Neural cell (in vitro differentiated cells): ENCODE results near the gene GPR78. TPM values are rescaled to one million over a fixed set of nuclear protein-coding genes. Genes with fewer than 3 reads are reported as not detected.

Experiments used
- H2AFZ ChIP-seq: fragments of 200-600, 300-800 bp; sonication (generic), shearing (Covaris generic); 2 replicates; pipeline ENCODE4 v1.6.0; 2014; ENCODE audit warnings: low read depth, mild to moderate bottlenecking, antibody characterized with exemption, low read length, moderate library complexity
- H3F3A ChIP-seq: fragments of 200-600 bp; shearing (Covaris generic); 2 replicates; pipeline ENCODE4 v1.6.1; 2016; ENCODE audit warnings: mild to moderate bottlenecking, moderate library complexity, mixed read lengths, antibody characterized with exemption, low read length; ENCODE audit not compliant: insufficient read depth, poor library complexity, severe bottlenecking
- H3K27ac ChIP-seq: fragments of 200-600, 300-800 bp; sonication (generic), shearing (Covaris generic); 2 replicates; pipeline ENCODE4 v1.5.1; 2014; ENCODE audit warnings: mild to moderate bottlenecking, low read length, moderate library complexity
- H3K27me3 ChIP-seq: fragments of 300-800, 200-600 bp; sonication (generic), shearing (Covaris generic); 2 replicates; pipeline ENCODE4 v1.6.0; 2014; ENCODE audit warnings: mild to moderate bottlenecking, low read depth, low read length, moderate library complexity; ENCODE audit not compliant: insufficient read depth
- H3K36me3 ChIP-seq: fragments of 300-800, 200-600 bp; sonication (generic), shearing (Covaris generic); 2 replicates; pipeline ENCODE4 v1.5.1; 2014; ENCODE audit warnings: mild to moderate bottlenecking, antibody characterized with exemption, low read length, moderate library complexity; ENCODE audit not compliant: insufficient read depth
- H3K4me2 ChIP-seq: fragments of 300-800, 200-600 bp; sonication (generic), shearing (Covaris generic); 2 replicates; pipeline ENCODE4 v1.6.0; 2014; ENCODE audit warnings: mild to moderate bottlenecking, low read length
- H3K4me3 ChIP-seq: fragments of 300-800, 200-600 bp; sonication (generic), shearing (Covaris generic); 2 replicates; pipeline ENCODE4 v1.5.1; 2014; ENCODE audit warnings: mild to moderate bottlenecking, low read length, moderate library complexity
- H3K79me2 ChIP-seq: fragments of 200-600 bp; shearing (Covaris generic); replicated peaks from 2 replicates; pipeline ENCODE4 v1.6.0; 2014; ENCODE audit warnings: mild to moderate bottlenecking, low read length, moderate library complexity; ENCODE audit not compliant: insufficient read depth
- H3K9ac ChIP-seq: fragments of 300-800, 200-600 bp; sonication (generic), shearing (Covaris generic); 2 replicates; pipeline ENCODE4 v1.6.1; 2016; ENCODE audit warnings: mild to moderate bottlenecking, low read length, mixed read lengths
- H3K9me2 ChIP-seq: fragments of 200-600 bp; shearing (Covaris generic); 2 replicates; pipeline ENCODE4 v1.6.1; 2016; ENCODE audit warnings: mild to moderate bottlenecking, low read length, mixed read lengths; ENCODE audit not compliant: insufficient read depth
- H3K9me3 ChIP-seq: fragments of 200-600, 300-800 bp; sonication (generic), shearing (Covaris generic); 2 replicates; pipeline ENCODE4 v1.6.1; 2016; ENCODE audit warnings: mild to moderate bottlenecking, mixed run types, low read length, moderate library complexity, mixed read lengths
- H4K20me1 ChIP-seq: fragments of 200-600 bp; shearing (Covaris generic); 2 replicates; pipeline ENCODE4 v1.6.1; 2016; ENCODE audit warnings: mild to moderate bottlenecking, mixed run types; ENCODE audit not compliant: insufficient read depth
- CTCF ChIP-seq: fragments of 450-650 bp; IDR thresholded peaks from 2 replicates; pipeline ENCODE4 v1.5.1; 2014; ENCODE audit warnings: antibody characterized with exemption, mild to moderate bottlenecking, moderate library complexity; ENCODE audit not compliant: poor library complexity, severe bottlenecking
- EP300 ChIP-seq: fragments of 450-650 bp; conservative IDR thresholded peaks from 2 replicates; pipeline ENCODE4 v1.6.1; 2014; ENCODE audit warnings: antibody characterized with exemption, mild to moderate bottlenecking, moderate library complexity; ENCODE audit not compliant: poor library complexity, severe bottlenecking
- EZH2 ChIP-seq: fragments of 200-600, 300-800 bp; shearing (Covaris generic), sonication (generic); IDR thresholded peaks from 2 replicates; pipeline ENCODE4 v1.6.1; 2014; ENCODE audit warnings: antibody characterized with exemption, low read length, borderline replicate concordance, mild to moderate bottlenecking; ENCODE audit not compliant: insufficient read depth, poor library complexity, severe bottlenecking
- MXI1 ChIP-seq: fragments of 450-650 bp; conservative IDR thresholded peaks from 2 replicates; pipeline ENCODE4 v1.6.1; 2014; ENCODE audit warnings: antibody characterized with exemption, mild to moderate bottlenecking; ENCODE audit not compliant: poor library complexity, severe bottlenecking
- POLR2AphosphoS5 ChIP-seq: IDR thresholded peaks from 2 replicates; pipeline ENCODE4 v1.6.1; 2012
- RAD21 ChIP-seq: fragments of 450-650 bp; conservative IDR thresholded peaks from 2 replicates; pipeline ENCODE4 v1.6.1; 2014; ENCODE audit warnings: antibody characterized with exemption, mild to moderate bottlenecking, moderate library complexity
- REST ChIP-seq: IDR thresholded peaks from 2 replicates; pipeline ENCODE4 v1.6.1; 2012; ENCODE audit warnings: borderline replicate concordance
- SMC3 ChIP-seq: fragments of 450-650 bp; conservative IDR thresholded peaks from 2 replicates; pipeline ENCODE4 v1.6.1; 2014; ENCODE audit warnings: antibody characterized with exemption, mild to moderate bottlenecking, moderate library complexity; ENCODE audit not compliant: poor library complexity
- TAF1 ChIP-seq: IDR thresholded peaks from 2 replicates; pipeline ENCODE4 v1.6.1; 2012; ENCODE audit warnings: low read depth
- polyA plus RNA-seq: library from polyadenylated mRNA; depleted of rRNA; stranded (reverse); fragments of >200 nt; gene quantifications from 2 replicates; pipeline ENCODE4 v1.2.3, GENCODE V29; 2014

GPR78 gene
- polyA plus RNA-seq, 1 donor from 2014 or later: not detected

- no peak overlapping the region for H3K4me2 ChIP-seq
- no peaks in the 10 kb centered on the region for H3K9me3 ChIP-seq
- no peak overlapping the region for H3K27ac ChIP-seq
- no peaks in the 10 kb centered on the region for H3K9me2 ChIP-seq
- no peaks in the 10 kb centered on the region for H3K36me3 ChIP-seq
- TF ChIP-seq RAD21 (no peak), REST (no peak), POLR2AphosphoS5 (no peak), SMC3 (no peak), TAF1 (no peak), CTCF (no peak), EZH2 (no peak), MXI1 (no peak), EP300 (no peak)
- no peak overlapping the region for H2AFZ ChIP-seq
- no peaks in the 10 kb centered on the region for H4K20me1 ChIP-seq
- no peak overlapping the region for H3K9ac ChIP-seq
- no peaks in the 10 kb centered on the region for H3F3A ChIP-seq
- no peaks in the 10 kb centered on the region for H3K79me2 ChIP-seq
- no peak overlapping the region for H3K4me3 ChIP-seq
- no peaks in the 10 kb centered on the region for H3K27me3 ChIP-seq
These were observed 30.8 kb upstream of the GPR78 start for GRCh38 chr4:8549352-8549931.

- Histone ChIP-seq H4K20me1 (no peaks in the 10 kb centered on the region), H3K27ac (no peak overlapping the region), H3K4me3 (no peak overlapping the region), H3K9ac (no peak overlapping the region), H3K9me2 (no peaks in the 10 kb centered on the region), H2AFZ (no peak overlapping the region), H3K36me3 (no peaks in the 10 kb centered on the region), H3K79me2 (no peaks in the 10 kb centered on the region), H3K9me3 (no peaks in the 10 kb centered on the region), H3K4me2 (no peak overlapping the region), H3K27me3 (no peaks in the 10 kb centered on the region), H3F3A (no peaks in the 10 kb centered on the region)
- no peak for TF ChIP-seq EP300
These were observed 29.5 kb upstream of the GPR78 start for GRCh38 chr4:8550691-8551090.

GRCh38 chr4:8552024-8552423 lies 28.2 kb upstream of the GPR78 start:
- Histone ChIP-seq H4K20me1 (no peaks in the 10 kb centered on the region), H3F3A (no peaks in the 10 kb centered on the region), H3K79me2 (no peaks in the 10 kb centered on the region), H3K4me3 (no peak overlapping the region), H3K9ac (no peak overlapping the region), H3K36me3 (no peaks in the 10 kb centered on the region), H3K27ac (no peak overlapping the region), H3K9me2 (no peaks in the 10 kb centered on the region), H2AFZ (no peak overlapping the region), H3K9me3 (no peaks in the 10 kb centered on the region), H3K27me3 (no peaks in the 10 kb centered on the region), H3K4me2 (no peak overlapping the region)
- TF ChIP-seq REST: no peak
- TF ChIP-seq TAF1: no peak
- TF ChIP-seq MXI1: no peak
- TF ChIP-seq SMC3: no peak
- no peak for TF ChIP-seq CTCF
- no peak for TF ChIP-seq RAD21
- TF ChIP-seq POLR2AphosphoS5: no peak
- no peak for TF ChIP-seq EP300
